Mesodermal cell (in vitro differentiated cells): ENCODE data around the gene GNPTAB.
"Not testable (repeated sequence)": the region's sequence is repeated elsewhere in the genome, so short reads cannot be mapped to it uniquely, and the experiment has no call there.

Experiments used
- H3K27ac ChIP-seq: 2 replicates; pipeline ENCODE4 v1.7.0; 2013; ENCODE audit warnings: mild to moderate bottlenecking, low read depth, low read length, moderate library complexity; ENCODE audit not compliant: severe bottlenecking
- H3K36me3 ChIP-seq: 2 replicates; pipeline ENCODE4 v1.7.1; 2013; ENCODE audit warnings: mild to moderate bottlenecking, low read length, moderate library complexity; ENCODE audit not compliant: control insufficient read depth, insufficient read depth
- H3K4me1 ChIP-seq: one replicate; pipeline ENCODE4 v1.7.1; 2013; ENCODE audit warnings: mild to moderate bottlenecking, low read length; ENCODE audit not compliant: insufficient read depth, control insufficient read depth, poor library complexity, severe bottlenecking
- H3K4me3 ChIP-seq: 2 replicates; pipeline ENCODE4 v1.7.0; 2013; ENCODE audit warnings: low read length, control low read depth, mild to moderate bottlenecking; ENCODE audit not compliant: insufficient read depth, poor library complexity, severe bottlenecking; ENCODE audit errors: extremely low read depth
- H3K9me3 ChIP-seq: 2 replicates; pipeline ENCODE4 v1.7.1; 2013; ENCODE audit warnings: mild to moderate bottlenecking, low read length, moderate library complexity; ENCODE audit not compliant: control insufficient read depth
- WGBS, 2 experiments: methylation state at CpG; one replicate each; pipeline ENCODE4 v1.1.5; 2013; ENCODE audit warnings: missing lambda C conversion rate in 2 of 2; ENCODE audit not compliant: insufficient coverage in 2 of 2; 5-methylcytosine and 5-hydroxymethylcytosine counted together

GNPTAB gene

DNA sequence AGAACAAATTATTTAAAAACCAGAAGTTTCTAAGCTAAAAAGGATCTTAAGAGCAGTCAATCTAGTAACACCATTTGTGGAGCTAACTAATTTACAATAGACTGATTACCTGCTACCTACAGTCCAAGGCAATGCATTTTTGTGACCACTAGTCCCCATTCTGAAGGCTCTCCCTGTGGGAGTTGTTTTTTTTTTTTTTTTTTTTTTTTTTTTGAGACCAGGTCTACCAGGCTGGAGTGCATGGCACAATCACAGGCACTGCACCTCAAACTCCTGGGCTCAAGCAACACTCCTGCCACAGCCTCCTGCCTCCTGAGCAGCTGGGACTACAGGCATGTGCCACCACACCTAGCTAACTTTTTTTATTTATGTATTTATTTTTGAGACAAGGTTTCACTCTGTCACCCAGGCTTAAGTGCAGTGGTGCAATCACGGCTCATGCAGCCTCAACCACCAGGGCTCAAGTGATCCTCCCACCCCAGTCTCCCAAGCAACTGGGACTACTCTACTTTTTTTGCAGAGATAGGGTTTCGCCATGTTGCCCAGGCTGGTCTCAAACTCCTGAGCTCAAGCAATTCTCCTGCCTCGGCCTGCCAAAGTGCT is 3.9 kb downstream of the GNPTAB start:
- H3K36me3 ChIP-seq, result no peaks in the 10 kb centered on the region
- no peak overlapping the region for H3K4me3 ChIP-seq
- H3K27ac ChIP-seq, result no peak overlapping the region
- H3K4me1 ChIP-seq, result no peaks in the 10 kb centered on the region
- WGBS, 2 experiments, result 76 to 93% methylated on average over 2 to 3 of the region's 3 CpGs
- H3K9me3 ChIP-seq, result no peaks in the 10 kb centered on the region

GRCh38 chr12:101824831-101825230 is 5.9 kb downstream of the GNPTAB start:
- Histone ChIP-seq H3K36me3 (no peaks in the 10 kb centered on the region), H3K4me1 (no peaks in the 10 kb centered on the region)
- 48 to 56% methylated on average over 2 of the region's 2 CpGs for WGBS, 2 experiments

GRCh38 chr12:101823891-101824290 is 6.9 kb downstream of the GNPTAB start:
- 41 to 42% methylated on average over 2 of the region's 3 CpGs for WGBS, 2 experiments
- Histone ChIP-seq H3K9me3 (no peaks in the 10 kb centered on the region), H3K4me3 (no peak overlapping the region)

More at GRCh38 chr12:101824831-101825230, 5.9 kb downstream of the GNPTAB start:
- Histone ChIP-seq H3K9me3 (no peaks in the 10 kb centered on the region), H3K4me3 (no peak overlapping the region), H3K27ac (no peak overlapping the region)

GRCh38 chr12:101823039-101823438 is 7.7 kb downstream of the GNPTAB start:
- H3K27ac ChIP-seq, result no peak overlapping the region
- WGBS, 2 experiments, result 83 to 95% methylated on average over 4 of the region's 4 CpGs
- no peaks in the 10 kb centered on the region for H3K4me1 ChIP-seq
- no peaks in the 10 kb centered on the region for H3K9me3 ChIP-seq
- H3K36me3 ChIP-seq, result no peaks in the 10 kb centered on the region
- no peak overlapping the region for H3K4me3 ChIP-seq

More at GRCh38 chr12:101823891-101824290, 6.9 kb downstream of the GNPTAB start:
- Histone ChIP-seq H3K27ac (no peak overlapping the region), H3K4me1 (no peaks in the 10 kb centered on the region), H3K36me3 (no peaks in the 10 kb centered on the region)

DNA sequence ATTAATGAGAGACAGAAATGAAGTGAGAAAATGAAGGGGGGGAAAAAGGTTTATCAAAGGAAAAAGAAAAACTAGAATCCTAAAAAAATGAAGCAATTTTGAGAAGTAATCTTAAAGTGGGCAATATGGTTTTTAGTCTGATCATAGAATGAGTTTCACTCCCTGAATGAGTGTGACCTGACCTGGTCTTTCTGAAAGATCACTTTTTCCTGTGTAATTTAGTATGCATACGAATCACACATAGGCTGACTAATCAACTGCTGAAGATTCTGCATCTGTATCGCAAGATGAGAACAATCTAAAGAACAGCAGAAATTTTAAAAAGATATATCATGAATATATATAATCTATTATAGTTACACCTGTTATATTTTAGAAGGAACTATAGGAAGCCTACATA is 11.3 kb downstream of the GNPTAB start:
- H3K36me3 ChIP-seq, result no peaks in the 10 kb centered on the region
- H3K27ac ChIP-seq, result no peak overlapping the region
- no CpG with 5 or more reads among the region's 2 CpGs for WGBS, 2 experiments
- H3K9me3 ChIP-seq, result no peaks in the 10 kb centered on the region
- H3K4me3 ChIP-seq, result no peak overlapping the region
- H3K4me1 ChIP-seq, result no peaks in the 10 kb centered on the region

DNA sequence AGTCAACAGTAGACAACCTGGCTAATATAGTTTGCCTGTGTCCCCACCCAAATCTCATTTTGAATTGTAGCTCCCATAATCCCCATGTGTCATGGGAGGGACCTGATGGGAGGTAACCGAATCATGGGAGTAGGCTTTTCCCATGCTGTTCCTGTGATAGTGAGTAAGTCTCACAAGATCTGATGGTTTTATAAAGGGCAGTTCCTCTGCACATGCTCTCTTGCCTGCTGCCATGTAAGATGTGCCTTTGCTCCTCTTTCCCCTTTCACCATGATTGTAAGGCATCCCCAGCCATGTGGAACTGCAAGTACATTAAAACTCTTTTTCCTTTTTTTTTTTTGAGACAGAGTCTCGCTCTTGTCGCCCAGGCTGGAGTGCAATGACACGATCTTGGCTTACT is 12.1 kb downstream of the GNPTAB start:
- WGBS, 2 experiments, result 80 to 100% methylated on average over 1 to 2 of the region's 4 CpGs
- H3K27ac ChIP-seq, result not testable (repeated sequence)

DNA sequence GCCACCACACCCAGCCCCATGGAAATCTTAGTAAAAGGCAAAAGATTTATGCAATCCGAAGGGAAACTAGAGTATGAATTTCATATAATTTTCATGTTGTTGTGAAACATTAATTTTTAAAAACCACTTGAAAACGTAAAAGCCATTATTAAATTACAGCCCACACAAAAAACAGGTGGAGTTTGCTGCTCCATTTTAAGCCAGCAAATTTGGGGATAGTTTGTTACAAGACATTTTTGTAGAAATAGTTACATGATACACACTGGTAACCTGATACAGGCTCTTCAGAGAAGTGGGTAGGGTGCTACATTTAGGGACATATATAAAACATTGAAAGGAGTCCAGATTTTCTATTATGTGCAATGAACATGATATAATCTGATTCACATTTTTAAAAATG is 17.6 kb downstream of the GNPTAB start:
- H3K4me3 ChIP-seq, result no peak overlapping the region
- no peaks in the 10 kb centered on the region for H3K36me3 ChIP-seq
- no peaks in the 10 kb centered on the region for H3K4me1 ChIP-seq
- WGBS, 2 experiments, result no CpG with 5 or more reads among the region's 2 CpGs
- no peak overlapping the region for H3K27ac ChIP-seq
- H3K9me3 ChIP-seq, result no peaks in the 10 kb centered on the region

More for the DNA sequence above, 12.1 kb downstream of the GNPTAB start:
- H3K36me3 ChIP-seq, H3K4me3 ChIP-seq, H3K4me1 ChIP-seq, H3K9me3 ChIP-seq: not testable (repeated sequence)

DNA sequence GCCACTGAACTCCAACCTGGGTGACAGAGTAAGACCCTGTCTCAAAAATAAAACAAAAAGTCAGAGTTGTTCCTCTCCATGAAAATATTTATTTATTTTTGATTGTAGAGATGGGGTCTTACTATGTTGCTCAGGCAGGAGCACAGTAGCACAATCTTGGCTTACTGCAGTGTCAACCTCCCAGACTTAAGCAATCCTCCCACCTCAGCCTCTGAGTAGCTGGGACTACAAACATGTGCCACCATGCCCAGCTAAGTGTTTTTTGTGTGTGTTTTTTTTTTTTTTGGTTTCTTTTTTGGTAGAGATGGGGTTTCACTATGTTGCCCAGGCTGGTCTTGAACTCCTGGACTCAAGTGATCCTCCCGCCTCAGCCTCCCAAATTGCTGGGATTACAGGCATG is 18.0 kb downstream of the GNPTAB start:
- not testable (repeated sequence) for H3K27ac ChIP-seq, H3K9me3 ChIP-seq, H3K4me3 ChIP-seq, H3K4me1 ChIP-seq, H3K36me3 ChIP-seq
- no CpG with 5 or more reads among the region's 1 CpG for whole genome bisulfite sequencing, 2 experiments

GRCh38 chr12:101811342-101811741 is 19.4 kb downstream of the GNPTAB start:
- WGBS, 2 experiments, result 100% methylated on average over 3 of the region's 6 CpGs; no CpG with 5 or more reads in 1 of the 2 experiments
- H3K4me3 ChIP-seq, H3K27ac ChIP-seq, H3K9me3 ChIP-seq, H3K36me3 ChIP-seq, H3K4me1 ChIP-seq: not testable (repeated sequence)

- H3K4me3 ChIP-seq, result no peak overlapping the region
- no peaks in the 10 kb centered on the region for H3K9me3 ChIP-seq
- no peaks in the 10 kb centered on the region for H3K36me3 ChIP-seq
- 95 to 100% methylated on average over 1 to 2 of the region's 2 CpGs for WGBS, 2 experiments
- no peaks in the 10 kb centered on the region for H3K4me1 ChIP-seq
- H3K27ac ChIP-seq, result no peak overlapping the region
These were observed 21.6 kb downstream of the GNPTAB start for GRCh38 chr12:101809208-101809607.

DNA sequence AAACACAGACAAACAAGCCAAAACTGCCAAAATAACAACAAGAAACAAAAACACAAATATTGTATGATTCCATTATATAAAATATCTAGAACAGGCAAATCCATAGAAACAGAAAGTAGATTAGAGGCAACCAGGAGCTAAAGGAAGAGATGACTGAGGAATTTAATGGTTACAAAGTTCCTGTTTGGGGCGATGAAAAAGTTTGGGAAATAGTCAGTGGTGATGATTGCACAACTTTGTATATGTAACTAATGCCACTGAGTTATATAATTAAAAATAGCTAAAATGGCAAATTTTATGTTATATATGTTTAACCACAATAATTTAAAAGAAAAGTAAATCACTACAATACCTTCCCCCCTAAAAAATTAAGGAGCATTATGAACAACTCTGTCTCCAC is 24.5 kb downstream of the GNPTAB start:
- whole genome bisulfite sequencing, 2 experiments, result no CpG with 5 or more reads among the region's 1 CpG
- H3K27ac ChIP-seq, result no peak overlapping the region
- no peaks in the 10 kb centered on the region for H3K4me1 ChIP-seq
- no peaks in the 10 kb centered on the region for H3K36me3 ChIP-seq
- no peaks in the 10 kb centered on the region for H3K9me3 ChIP-seq
- no peak overlapping the region for H3K4me3 ChIP-seq
